Measurements from ENCODE around the gene RPL39L.

DNA sequence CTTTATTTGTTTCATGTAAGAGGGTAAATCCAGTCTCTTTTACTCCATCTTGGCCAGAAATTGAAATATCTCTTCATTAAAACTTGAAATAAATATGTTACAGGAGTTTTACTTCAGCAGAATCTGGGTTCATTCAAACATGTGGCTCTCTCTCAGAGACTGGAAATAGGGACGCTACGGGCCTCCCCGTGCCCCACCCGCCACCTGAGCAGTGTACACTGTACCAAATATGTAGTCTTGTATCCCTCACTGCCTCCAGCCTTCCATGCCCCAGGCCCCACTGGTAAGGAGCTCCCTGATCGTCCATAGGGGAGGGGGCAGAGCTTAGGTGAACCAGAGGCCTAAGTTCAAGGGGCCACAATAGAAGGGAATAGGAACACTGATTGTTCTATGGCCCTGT lies 36.0 kb downstream of the RPL39L start:
- TF ChIP-seq POLR2A (IDR thresholded peaks at IDR 0.05), result no peak
- TF ChIP-seq, protein P1, sequence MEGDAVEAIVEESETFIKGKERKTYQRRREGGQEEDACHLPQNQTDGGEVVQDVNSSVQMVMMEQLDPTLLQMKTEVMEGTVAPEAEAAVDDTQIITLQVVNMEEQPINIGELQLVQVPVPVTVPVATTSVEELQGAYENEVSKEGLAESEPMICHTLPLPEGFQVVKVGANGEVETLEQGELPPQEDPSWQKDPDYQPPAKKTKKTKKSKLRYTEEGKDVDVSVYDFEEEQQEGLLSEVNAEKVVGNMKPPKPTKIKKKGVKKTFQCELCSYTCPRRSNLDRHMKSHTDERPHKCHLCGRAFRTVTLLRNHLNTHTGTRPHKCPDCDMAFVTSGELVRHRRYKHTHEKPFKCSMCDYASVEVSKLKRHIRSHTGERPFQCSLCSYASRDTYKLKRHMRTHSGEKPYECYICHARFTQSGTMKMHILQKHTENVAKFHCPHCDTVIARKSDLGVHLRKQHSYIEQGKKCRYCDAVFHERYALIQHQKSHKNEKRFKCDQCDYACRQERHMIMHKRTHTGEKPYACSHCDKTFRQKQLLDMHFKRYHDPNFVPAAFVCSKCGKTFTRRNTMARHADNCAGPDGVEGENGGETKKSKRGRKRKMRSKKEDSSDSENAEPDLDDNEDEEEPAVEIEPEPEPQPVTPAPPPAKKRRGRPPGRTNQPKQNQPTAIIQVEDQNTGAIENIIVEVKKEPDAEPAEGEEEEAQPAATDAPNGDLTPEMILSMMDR (IDR thresholded peaks at IDR 0.05 in 8 of 11, conservative IDR thresholded peaks at IDR 0.05 in 3 of 11), result no peak
- TF ChIP-seq POLR2AphosphoS5 (IDR thresholded peaks at IDR 0.05), result no peak

Data from spleen (tissue), 7 donors.